Fibroblast of skin of right biceps (primary cell): ENCODE results near the gene LDLRAD3.
A peak's percentile ranks its signal among the peaks of the same experiment; 100 is the strongest.

Experiments
- DNase-seq: peaks from one replicate; pipeline ENCODE4 v3.0.0-alpha.2; 2013

Gene LDLRAD3

GRCh38 chr11:36216061-36216615, 272.3 kb downstream of the LDLRAD3 start:
- no peak for DNase-seq

- DNase-seq, result no peak
These were observed 274.5 kb downstream of the LDLRAD3 start for GRCh38 chr11:36218283-36218921.

GRCh38 chr11:36219996-36220395, 276.1 kb downstream of the LDLRAD3 start:
- DNase-seq, result no peak

DNA sequence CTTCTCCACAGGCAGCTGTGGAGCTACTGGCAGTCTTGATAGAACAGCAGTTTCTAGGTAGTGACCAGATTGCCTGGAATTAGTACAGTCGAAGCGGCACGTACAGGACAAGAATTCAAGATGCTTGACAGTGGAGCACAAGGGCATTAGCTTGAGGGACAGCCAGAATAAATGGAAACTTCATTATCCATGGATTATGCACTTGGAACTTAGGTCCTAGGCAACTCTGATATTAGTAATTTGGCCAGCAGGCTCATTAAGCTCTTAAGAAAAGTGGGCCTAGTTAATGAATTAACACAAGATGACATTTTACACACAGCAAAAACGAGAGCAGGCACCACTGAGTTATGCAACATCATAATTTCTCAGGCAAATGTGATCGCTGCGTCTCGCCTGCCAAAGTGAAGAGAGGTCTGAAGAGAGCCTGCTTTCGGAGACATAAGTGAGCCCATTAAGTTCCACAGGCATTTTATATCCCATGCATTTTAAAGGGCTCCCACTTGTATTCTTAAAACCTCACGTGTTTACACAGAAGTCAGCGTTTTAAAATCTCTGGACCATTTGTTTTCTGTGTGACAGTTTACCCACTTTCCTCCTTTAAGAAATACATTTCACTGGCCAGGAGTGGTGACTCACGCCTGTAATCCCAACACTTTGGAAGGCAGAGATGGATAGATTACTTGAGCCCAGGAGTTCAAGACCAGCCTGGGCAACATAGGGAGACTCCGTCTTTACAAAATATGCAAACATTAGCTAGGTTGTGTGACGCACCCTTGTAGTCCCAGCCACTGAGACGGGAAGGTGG, 279.2 kb downstream of the LDLRAD3 start:
- DNase-seq, result peak; percentile 46

DNA sequence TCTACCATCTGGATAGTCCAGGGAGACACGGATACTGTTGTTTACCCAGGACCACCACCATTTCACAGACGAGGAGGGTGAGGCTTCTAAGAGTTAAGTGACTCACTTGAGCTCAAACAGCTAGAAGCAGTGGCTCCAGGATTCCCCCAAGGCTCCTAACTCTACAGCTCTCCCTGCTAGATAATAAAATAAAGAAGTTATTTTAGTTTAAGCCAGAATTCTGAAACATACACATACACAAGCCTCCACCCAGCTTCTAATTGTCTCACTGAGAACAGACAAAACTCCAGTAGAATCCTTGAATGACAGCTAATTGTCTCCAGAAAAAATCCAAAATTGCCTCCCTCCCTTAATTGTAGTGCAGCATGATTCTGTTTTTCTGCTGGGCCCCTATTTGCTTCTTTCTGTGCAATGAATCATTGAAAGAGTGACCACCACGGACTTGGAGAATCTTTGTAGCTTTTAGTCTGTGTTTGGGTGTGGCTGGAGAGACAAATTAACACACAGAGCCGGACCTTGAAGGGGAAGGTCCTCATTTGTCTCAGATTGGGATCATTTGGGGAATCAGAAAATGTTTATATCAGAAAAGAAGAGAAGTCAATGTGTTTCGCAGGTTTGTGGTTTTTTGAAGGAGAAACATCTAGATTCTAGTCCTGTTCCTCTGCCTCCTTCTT, 280.5 kb downstream of the LDLRAD3 start:
- DNase-seq, result no peak

DNA sequence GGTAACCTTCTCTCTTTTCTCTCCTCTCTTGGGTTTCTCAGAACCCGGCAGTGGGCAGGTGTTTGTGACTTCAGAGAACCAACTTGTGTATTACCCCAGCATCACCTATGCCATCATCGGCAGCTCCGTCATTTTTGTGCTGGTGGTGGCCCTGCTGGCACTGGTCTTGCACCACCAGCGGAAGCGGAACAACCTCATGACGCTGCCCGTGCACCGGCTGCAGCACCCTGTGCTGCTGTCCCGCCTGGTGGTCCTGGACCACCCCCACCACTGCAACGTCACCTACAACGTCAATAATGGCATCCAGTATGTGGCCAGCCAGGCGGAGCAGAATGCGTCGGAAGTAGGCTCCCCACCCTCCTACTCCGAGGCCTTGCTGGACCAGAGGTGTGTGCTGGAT, 283.2 kb downstream of the LDLRAD3 start:
- DNase-seq, result no peak

GRCh38 chr11:36228689-36229088, 284.8 kb downstream of the LDLRAD3 start:
- no peak for DNase-seq

- DNase-seq, result no peak
These were observed 285.3 kb downstream of the LDLRAD3 start for GRCh38 chr11:36229091-36229705.

DNA sequence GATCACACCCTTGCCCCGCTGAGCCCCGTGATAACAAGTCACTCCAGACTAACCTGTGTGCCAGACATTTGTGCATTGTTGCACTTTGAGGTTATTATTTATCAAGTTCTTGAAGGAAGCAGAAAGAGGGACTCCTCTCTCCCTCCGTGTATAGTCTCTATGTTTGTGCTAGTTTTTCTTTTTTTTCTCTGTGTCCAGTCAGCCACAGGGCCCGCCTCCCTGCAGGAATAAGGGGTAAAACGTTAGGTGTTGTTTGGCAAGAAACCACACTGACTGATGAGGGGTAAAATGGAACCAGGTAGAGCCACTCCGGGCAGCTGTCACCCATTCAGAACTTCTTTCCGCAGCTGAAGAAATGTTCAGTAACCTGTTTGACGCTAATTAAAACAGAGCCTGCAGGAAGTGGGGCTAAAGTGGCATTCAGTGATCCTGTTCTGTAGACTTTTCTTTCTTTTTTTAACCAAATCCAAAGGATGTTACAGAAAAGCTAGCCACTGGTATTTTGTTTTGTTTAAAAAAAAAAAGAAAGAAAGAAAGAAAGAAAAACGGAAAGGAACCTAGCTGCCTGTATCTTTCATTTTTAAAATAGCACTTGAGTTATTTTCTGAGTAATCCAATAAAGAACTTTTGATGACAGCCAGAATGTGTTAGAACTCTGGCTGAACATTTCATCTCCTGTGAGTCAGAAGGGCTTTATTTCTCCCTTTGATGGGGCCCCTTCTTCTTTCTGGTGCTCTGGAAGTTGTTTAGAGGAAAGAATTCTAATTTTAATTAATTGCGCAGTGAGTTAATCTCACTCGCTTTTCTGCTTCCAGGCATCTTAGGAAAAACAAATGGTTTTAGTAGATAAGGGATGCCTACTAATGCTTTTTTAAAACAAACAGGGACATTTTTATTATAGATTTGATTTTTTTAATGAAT, 287.2 kb downstream of the LDLRAD3 start:
- peak; percentile 89 for DNase-seq

- peak; percentile 49 for DNase-seq
These were observed 289.3 kb downstream of the LDLRAD3 start for GRCh38 chr11:36233204-36233603.

- DNase-seq, result no peak
These were observed 291.0 kb downstream of the LDLRAD3 start for GRCh38 chr11:36234825-36235224.

- DNase-seq, result peak; percentile 20
These were observed 291.9 kb downstream of the LDLRAD3 start for GRCh38 chr11:36235750-36236149.

- DNase-seq, result no peak
These were observed 293.5 kb downstream of the LDLRAD3 start for GRCh38 chr11:36237391-36237790.

GRCh38 chr11:36238036-36238631, 294.3 kb downstream of the LDLRAD3 start:
- DNase-seq, result no peak

- no peak for DNase-seq
These were observed 295.0 kb downstream of the LDLRAD3 start for GRCh38 chr11:36238881-36239280.

DNA sequence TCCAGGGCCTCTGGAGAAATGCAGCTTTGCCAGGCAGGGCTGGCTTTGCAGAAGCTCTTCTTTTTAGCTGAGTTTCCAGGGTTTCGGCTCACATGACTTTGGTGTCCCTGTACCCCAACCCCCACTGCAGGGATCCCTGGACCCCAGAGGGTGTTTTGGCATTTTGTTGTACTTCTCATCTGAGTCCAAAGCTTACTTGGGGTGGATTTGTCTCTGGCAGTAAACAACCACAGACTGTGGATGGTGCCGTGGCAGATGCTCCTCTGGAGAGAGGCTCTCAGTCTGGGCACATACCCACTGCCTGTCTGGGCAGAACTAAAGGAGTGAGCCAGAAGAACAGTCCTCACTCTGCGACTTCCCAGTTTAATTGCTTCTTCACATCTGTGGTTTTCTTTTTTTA, 295.8 kb downstream of the LDLRAD3 start:
- no peak for DNase-seq

GRCh38 chr11:36240173-36240572, 296.3 kb downstream of the LDLRAD3 start:
- peak; percentile 44 for DNase-seq

DNA sequence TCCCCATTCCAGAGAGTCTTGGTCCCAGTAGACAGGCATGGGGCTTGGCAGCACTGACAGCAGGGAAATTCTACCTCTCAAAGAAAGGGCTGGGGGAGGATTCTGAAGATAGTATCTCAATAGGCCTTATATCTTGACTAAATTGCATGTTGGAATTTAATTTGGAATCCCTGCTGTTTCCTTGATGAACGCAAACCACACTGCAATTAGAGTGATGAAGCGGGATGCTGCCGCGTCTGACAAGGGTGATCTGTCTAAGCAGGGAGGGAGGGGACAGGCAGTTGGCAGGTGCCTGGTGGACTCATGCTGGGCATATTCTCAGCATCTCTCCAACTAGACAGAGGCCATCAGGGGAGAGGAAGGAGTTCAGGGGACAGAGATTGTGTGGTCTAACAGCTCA, 296.9 kb downstream of the LDLRAD3 start:
- no peak for DNase-seq

GRCh38 chr11:36241497-36241896, 297.6 kb downstream of the LDLRAD3 start:
- no peak for DNase-seq

DNA sequence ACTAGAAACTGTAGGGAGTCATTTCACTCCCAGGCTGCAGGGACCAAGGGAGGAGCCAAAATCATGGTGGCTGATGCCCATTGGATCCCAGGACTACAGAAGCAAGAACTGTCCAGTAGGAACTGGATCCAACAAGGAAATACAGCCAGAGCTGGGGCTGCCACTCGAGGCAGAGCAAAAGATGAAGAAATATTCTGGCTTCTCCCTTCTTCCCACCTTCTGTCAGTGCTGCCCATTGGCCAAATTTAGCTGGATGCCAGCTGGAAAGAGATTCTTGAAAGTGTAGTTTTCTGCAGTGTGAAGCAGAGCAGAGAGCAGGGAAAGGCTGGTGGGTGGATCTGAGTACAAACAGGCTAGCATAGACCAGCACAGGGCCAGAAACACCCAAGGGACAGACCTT, 299.8 kb downstream of the LDLRAD3 start:
- no peak for DNase-seq

- DNase-seq, result no peak
These were observed 303.6 kb downstream of the LDLRAD3 start for GRCh38 chr11:36247493-36247892.

DNA sequence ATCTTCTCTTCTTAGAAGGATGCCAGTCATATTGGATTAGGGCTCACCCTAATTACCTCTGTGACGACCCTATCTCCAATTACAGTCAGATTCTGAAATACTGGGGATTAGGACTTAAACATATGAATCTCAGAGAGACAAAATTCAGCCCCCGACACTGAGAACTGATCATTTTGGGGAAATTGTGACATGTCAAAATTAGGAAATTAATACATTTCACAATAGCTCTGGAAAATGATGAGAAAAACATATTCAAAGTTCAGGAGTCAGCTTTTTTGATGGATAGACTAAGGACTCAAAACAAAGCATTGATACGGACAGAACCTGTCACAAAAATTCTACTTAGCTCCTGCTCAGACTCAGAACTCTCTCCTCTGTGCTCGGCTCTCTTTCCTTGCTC, 304.6 kb downstream of the LDLRAD3 start:
- DNase-seq, result no peak
